ENCODE data around the gene CXCL12. TPM values are rescaled to one million over a fixed set of nuclear protein-coding genes. Genes with fewer than 3 reads are reported as not detected.

The CXCL12 gene
- total and polyA plus RNA-seq, 2 of the 13 experiments (the other 11 are each of a cell fraction or from before 2014, with no cell fraction given) = not detected

GRCh38 chr10:44427037-44427436 is 42.1 kb upstream of the CXCL12 start (continued):
- TF ChIP-seq TBL1XR1 (IDR thresholded peaks at IDR 0.05; ENCODE audit: borderline replicate concordance, low read length, partially characterized antibody) = no peak
- TF ChIP-seq TARDBP (CRISPR knock-in tag; IDR thresholded peaks at IDR 0.05) = no peak

DNA sequence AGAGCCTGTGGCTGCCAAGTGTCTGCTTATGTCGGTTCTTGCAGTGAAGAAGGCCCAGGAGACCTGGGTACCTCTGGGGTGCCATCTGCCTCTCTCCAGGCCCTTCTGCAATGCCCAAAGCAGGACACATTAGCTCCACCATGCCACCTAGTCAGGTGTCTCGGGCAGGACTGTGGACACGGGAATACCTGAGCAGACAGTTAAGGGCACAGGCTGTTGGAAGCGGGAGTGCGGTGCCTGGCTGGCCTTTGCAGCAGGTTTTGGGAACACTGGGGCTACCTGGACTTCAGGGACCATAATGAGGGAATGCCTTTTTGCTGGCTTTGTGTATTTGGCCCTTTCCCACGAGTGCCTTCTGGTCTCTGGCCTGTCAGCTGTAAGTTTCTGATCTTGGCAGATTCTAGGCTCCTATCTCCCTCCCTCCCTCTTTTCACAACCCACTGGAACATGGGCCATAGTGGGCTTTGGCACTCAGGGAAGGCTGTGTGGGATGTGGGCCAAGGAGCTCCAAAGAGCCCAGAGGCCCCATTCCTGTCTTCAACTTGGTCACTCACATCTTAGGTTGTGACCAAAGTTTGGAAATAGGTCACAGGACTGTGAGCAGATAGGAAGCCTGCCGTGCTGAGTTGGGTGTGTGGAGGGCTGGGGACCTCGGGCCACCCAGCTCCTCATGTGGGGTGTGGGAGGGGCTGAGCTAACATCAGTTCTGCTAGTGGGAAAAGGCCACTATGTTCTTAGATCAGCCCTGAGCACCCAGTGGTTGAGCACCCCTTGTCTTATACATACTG is 41.5 kb upstream of the CXCL12 start:
- Histone ChIP-seq H3K4me1 (ENCODE audit: insufficient read depth, low read length) (no peaks in the 10 kb centered on the region), H3K4me3 (replicated peaks in 1 of 3; ENCODE audit: insufficient read depth in 1 of 3, low read depth in 2 of 3, low read length in 3 of 3) (no peak overlapping the region), H3K27ac (ENCODE audit: extremely low read length, insufficient read depth, low read length) (no peak overlapping the region), H3K9ac (ENCODE audit: insufficient read depth, low read depth, low read length) (no peak overlapping the region), H2AFZ (ENCODE audit: low read length) (no peak overlapping the region), H3K9me3 (ENCODE audit: low read length) (no peaks in the 10 kb centered on the region), H3K4me2 (ENCODE audit: low read depth, low read length) (no peak overlapping the region), H3K36me3 (replicated peaks in 1 of 2; ENCODE audit: control insufficient read depth in 1 of 2, insufficient read depth in 2 of 2, low read length in 2 of 2) (no peaks in the 10 kb centered on the region), H4K20me1 (ENCODE audit: insufficient read depth, low read length) (no peaks in the 10 kb centered on the region), H3K27me3 (ENCODE audit: control insufficient read depth in 1 of 2, insufficient read depth in 2 of 2, low read length in 2 of 2) (no peaks in the 10 kb centered on the region), H3K79me2 (ENCODE audit: insufficient read depth, low read length) (no peaks in the 10 kb centered on the region)
- DNase-seq (ENCODE audit: low spot score) = no peak
- POLR2A ChIA-PET = no interaction called here
- BruUV-seq (replicated peaks) = no TSS peak
- CTCF ChIA-PET (ENCODE audit: low intra/inter-chr PET ratio, low total read pairs) = no interaction called here
- TF ChIP-seq ZNF773 (CRISPR knock-in tag; IDR thresholded peaks at IDR 0.05; ENCODE audit: borderline replicate concordance) (no peak), ZSCAN21 (CRISPR knock-in tag; IDR thresholded peaks at IDR 0.05; ENCODE audit: borderline replicate concordance) (no peak), ZNF558 (CRISPR knock-in tag; IDR thresholded peaks at IDR 0.05; ENCODE audit: borderline replicate concordance) (no peak), NR2F1 (CRISPR knock-in tag; IDR thresholded peaks at IDR 0.05) (no peak), CEBPB (IDR thresholded peaks at IDR 0.05; ENCODE audit: borderline replicate concordance, low read depth, low read length) (no peak), ATF7-NPFF (CRISPR knock-in tag; IDR thresholded peaks at IDR 0.05; ENCODE audit: low read depth) (no peak), ZNF33A (CRISPR knock-in tag; IDR thresholded peaks at IDR 0.05; ENCODE audit: borderline replicate concordance) (no peak), ZNF724P (CRISPR knock-in tag; IDR thresholded peaks at IDR 0.05; ENCODE audit: borderline replicate concordance) (no peak), SP2 (CRISPR knock-in tag; IDR thresholded peaks at IDR 0.05) (no peak), YEATS4 (CRISPR knock-in tag; IDR thresholded peaks at IDR 0.05; ENCODE audit: borderline replicate concordance) (no peak), ZNF878 (CRISPR knock-in tag; IDR thresholded peaks at IDR 0.05) (no peak), PREB (CRISPR knock-in tag; IDR thresholded peaks at IDR 0.05) (no peak)
- TF ChIP-seq, protein P1, sequence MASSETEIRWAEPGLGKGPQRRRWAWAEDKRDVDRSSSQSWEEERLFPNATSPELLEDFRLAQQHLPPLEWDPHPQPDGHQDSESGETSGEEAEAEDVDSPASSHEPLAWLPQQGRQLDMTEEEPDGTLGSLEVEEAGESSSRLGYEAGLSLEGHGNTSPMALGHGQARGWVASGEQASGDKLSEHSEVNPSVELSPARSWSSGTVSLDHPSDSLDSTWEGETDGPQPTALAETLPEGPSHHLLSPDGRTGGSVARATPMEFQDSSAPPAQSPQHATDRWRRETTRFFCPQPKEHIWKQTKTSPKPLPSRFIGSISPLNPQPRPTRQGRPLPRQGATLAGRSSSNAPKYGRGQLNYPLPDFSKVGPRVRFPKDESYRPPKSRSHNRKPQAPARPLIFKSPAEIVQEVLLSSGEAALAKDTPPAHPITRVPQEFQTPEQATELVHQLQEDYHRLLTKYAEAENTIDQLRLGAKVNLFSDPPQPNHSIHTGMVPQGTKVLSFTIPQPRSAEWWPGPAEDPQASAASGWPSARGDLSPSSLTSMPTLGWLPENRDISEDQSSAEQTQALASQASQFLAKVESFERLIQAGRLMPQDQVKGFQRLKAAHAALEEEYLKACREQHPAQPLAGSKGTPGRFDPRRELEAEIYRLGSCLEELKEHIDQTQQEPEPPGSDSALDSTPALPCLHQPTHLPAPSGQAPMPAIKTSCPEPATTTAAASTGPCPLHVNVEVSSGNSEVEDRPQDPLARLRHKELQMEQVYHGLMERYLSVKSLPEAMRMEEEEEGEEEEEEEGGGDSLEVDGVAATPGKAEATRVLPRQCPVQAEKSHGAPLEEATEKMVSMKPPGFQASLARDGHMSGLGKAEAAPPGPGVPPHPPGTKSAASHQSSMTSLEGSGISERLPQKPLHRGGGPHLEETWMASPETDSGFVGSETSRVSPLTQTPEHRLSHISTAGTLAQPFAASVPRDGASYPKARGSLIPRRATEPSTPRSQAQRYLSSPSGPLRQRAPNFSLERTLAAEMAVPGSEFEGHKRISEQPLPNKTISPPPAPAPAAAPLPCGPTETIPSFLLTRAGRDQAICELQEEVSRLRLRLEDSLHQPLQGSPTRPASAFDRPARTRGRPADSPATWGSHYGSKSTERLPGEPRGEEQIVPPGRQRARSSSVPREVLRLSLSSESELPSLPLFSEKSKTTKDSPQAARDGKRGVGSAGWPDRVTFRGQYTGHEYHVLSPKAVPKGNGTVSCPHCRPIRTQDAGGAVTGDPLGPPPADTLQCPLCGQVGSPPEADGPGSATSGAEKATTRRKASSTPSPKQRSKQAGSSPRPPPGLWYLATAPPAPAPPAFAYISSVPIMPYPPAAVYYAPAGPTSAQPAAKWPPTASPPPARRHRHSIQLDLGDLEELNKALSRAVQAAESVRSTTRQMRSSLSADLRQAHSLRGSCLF (CRISPR knock-in tag; IDR thresholded peaks at IDR 0.05; ENCODE audit: borderline replicate concordance) = no peak
- intact Hi-C loops (cut with micrococcal nuclease; ENCODE audit: unreplicated experiment) (no loop called here), in situ Hi-C loops (cut with HindIII; ENCODE audit: extremely low pct_ligation_motif_present, low pct_unique_long_range_greater_than_20kb) (no loop called here)
- no peak for FAIRE-seq
- WGBS (ENCODE audit: low lambda C conversion rate) = 0% methylated on average over 2 of the region's 8 CpGs
- no peak; the same call in 2 of the 3 replicates for ATAC-seq

Measured in HepG2 (cell line).